CD4-positive, alpha-beta T cell treated with Interleukin-15 for 4 hours (primary cell): ENCODE data around the gene GPI.

ENCODE experiments used
- DNase-seq: peaks from one replicate; pipeline ENCODE4 v3.0.0-alpha.2; 2020; ENCODE audit warnings: low spot score

Gene GPI

DNA sequence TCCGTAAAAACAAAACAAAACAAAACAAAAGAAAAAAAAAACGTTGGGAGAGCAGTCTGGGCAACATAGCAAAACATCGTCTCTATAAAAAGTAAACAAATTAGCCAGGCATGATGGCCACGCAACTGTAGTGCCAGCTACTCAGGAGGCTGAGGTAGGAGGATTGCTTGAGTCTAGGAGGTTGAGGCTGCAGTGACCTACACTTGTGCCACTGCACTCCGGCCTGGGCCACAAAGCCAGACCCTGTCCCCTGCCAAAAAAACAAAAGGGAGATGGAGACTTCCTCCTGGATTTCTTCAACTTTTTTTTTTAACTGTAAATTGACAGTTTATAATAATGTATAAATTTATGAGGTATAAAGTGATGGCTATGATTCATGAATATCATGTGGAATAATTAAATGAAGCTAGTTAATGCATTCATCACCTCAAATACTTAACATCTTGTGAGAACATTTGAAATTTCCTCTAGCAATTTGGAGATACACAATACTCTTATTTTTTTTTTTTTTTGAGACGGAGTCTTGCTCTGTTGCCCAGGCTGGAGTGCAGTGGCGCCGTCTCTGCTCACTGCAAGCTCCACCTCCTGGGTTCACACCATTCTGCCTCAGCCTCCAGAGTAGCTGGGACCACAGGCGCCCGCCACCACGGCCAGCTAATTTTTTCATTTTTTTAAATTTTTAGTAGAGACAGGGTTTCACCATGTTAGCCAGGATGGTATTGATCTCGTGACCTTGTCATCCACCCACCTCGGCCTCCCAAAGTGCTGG is 41.1 kb downstream of the GPI start:
- DNase-seq = no peak

- no peak for DNase-seq
These were observed 43.4 kb downstream of the GPI start for GRCh38 chr19:34408411-34408810.

DNA sequence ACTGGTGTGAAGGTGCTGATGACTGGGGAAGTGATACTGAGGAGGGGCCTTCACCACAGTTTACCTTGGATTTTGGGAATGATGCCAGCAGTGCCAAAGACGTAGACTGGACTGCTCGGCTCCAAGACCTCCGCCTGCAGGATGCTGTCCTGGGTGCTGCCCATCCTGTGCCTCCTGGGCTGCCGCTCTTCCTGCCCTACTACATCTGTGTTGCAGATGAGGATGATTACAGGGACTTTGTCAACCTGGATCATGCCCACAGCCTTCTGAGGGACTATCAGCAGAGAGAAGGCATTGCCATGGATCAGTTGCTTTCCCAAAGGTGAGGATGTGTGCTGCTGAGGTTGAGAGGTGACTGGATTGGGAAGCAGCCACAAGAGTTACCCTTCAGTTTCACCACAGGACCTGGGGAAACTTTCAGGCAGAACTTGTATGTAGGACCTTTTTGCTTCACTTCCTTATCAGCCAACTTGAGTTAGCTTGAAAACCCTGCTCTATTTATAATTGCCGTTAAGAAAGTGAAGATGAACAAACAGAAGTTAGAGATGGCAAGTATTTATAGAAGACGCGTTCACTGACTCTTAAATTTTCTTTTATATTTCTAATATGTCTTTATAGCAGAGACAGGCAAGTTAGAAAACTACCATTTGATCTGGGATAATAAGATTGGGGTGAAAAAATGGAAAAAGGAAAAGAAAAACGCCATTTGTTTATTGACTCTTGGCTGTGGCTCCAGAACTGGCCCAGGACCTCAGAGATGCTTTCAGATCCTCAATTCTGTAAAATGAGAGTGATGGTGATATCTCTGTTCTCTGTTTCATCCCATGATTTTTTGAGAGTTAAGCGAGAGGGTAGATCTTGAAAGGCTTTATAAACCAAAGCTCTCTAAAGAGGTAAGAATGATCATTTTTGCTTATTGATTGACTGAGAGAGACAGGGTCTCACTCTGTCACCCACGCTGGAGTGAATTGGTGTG is 44.5 kb downstream of the GPI start:
- no peak for DNase-seq

DNA sequence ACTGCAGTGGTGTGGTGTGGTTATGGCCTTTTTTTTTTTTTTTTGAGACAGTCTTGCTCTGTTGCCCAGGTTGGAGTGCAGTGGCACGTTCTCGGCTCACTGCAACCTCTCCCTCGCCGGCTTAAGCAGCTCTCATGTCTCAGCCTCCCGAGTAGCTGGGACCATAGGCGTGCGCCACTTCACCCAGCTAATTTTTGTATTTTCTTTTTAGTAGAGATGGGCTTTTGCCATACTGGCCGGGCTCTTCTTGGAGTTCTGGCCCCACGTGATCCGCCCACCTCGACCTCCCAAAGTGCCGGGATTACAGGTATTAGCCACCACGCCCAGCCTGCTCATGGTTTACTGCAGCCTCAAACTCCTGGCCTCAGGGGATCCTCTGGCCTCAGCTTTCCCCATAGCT is 46.2 kb downstream of the GPI start:
- DNase-seq = no peak

GRCh38 chr19:34416021-34416545 is 51.1 kb downstream of the GPI start:
- DNase-seq = no peak

DNA sequence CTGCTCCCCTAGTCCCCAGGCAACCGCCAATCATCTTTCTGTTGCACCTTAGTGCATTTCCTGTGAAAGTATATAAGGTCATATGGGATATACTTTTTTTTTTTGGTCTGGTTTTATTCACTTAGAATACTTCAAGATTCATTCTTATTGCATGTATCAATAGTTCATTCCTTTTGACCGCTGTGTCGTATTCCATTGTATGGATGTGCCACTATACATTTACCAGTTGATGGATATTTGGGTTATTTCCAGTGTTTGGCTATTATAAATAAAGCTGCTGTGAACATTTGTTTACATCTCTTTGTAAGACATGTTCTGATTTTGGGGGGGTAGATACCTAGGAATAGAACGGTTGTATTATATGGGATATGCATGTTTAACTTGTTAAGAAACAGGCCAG is 53.3 kb downstream of the GPI start:
- DNase-seq = no peak

- no peak for DNase-seq
These were observed 61.2 kb downstream of the GPI start for GRCh38 chr19:34426096-34426661.

GRCh38 chr19:34428549-34429285 is 63.7 kb downstream of the GPI start:
- peak; percentile 21 for DNase-seq

- DNase-seq = no peak
These were observed 64.6 kb downstream of the GPI start for GRCh38 chr19:34429553-34429952.

GRCh38 chr19:34430738-34431625 is 66.0 kb downstream of the GPI start:
- peak; percentile 73 for DNase-seq

- DNase-seq = no peak
These were observed 66.8 kb downstream of the GPI start for GRCh38 chr19:34431681-34432402.

- no peak for DNase-seq
These were observed 67.8 kb downstream of the GPI start for GRCh38 chr19:34432797-34433196.

DNA sequence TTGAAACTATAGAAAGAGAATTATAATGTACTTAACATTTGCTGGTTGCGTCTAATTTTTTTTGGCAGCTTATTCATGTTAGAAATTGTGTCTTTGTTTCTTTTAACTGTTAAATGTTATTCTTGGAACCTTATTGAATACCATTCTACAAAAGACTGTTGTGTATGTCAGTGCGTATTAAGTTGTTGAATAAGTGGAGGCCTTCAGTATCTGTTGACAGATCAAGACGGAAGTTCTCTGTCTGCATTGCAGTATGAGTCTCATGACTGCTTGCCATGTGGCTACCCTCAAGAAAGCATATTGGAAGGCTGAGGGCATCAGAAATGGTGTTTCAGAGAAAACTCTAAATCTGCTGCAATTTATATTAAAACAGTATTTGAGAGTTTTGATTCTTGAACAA is 71.7 kb downstream of the GPI start:
- DNase-seq = no peak

DNA sequence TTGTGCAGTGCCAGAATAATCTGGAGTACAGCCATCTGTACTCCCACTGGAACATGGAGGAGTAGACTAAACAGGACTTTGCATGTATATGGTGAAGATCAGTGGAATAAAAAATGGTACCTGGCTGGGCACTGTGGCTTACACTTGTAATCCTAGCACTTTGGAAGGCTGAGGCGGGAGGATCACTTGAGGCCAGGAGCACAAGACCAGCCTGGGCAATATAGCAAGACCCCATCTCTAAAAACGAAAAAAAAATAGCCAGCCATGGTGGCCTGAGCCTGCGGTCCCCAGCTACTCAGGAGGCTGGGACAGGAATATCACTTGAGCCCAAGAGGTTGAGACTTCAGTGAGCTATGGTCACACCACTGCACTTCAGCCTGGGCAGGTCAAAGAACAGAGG is 83.2 kb downstream of the GPI start:
- DNase-seq = no peak
